Activated T-cell treated with anti-CD3 and anti-CD28 coated beads, Interleukin-2, amount 50 U/mL, for 72 hours (primary cell): ENCODE measurements around the gene CAST. TPM values are rescaled to one million over a fixed set of nuclear protein-coding genes. Genes with fewer than 3 reads are reported as not detected.
A peak's percentile ranks its signal among the peaks of the same experiment; 100 is the strongest.
"Not testable (repeated sequence)": the region's sequence is repeated elsewhere in the genome, so short reads cannot be mapped to it uniquely, and the experiment has no call there.

ENCODE experiments used
- ATAC-seq, 2 donors: fragments of 150-1000 bp; cut with Tn5 transposase; replicated peaks in 1 of 2; 2 replicates each; pipeline ENCODE4 v1.10.0; 2021; ENCODE audit warnings: moderate library complexity in 2 of 2, mild to moderate bottlenecking in 1 of 2
- DNase-seq, 2 donors: peaks; one replicate each; pipeline ENCODE4 v3.0.0; 2021 to 2022; ENCODE audit warnings: mixed read lengths in 1 of 2
- H3K27ac Mint-ChIP-seq: one replicate; pipeline ENCODE4 v1.8.0; 2022; ENCODE audit warnings: mild to moderate bottlenecking, moderate library complexity, mixed read lengths
- H3K27me3 Mint-ChIP-seq: one replicate; pipeline ENCODE4 v1.8.0; 2022; ENCODE audit warnings: low read depth, mixed read lengths
- H3K36me3 Mint-ChIP-seq, 2 donors: one replicate each; pipeline ENCODE4 v1.8.0; 2022; ENCODE audit warnings: mixed read lengths in 2 of 2, mild to moderate bottlenecking in 1 of 2; ENCODE audit not compliant: insufficient read depth in 2 of 2
- H3K4me1 Mint-ChIP-seq: one replicate; pipeline ENCODE4 v1.8.0; 2022; ENCODE audit warnings: low read depth, mixed read lengths
- H3K4me3 Mint-ChIP-seq, 2 donors: one replicate each; pipeline ENCODE4 v1.8.0; 2022; ENCODE audit warnings: mild to moderate bottlenecking in 2 of 2, mixed read lengths in 2 of 2, moderate library complexity in 2 of 2
- H3K9me3 Mint-ChIP-seq, 2 donors: one replicate each; pipeline ENCODE4 v1.8.0; 2022; ENCODE audit warnings: mixed read lengths in 2 of 2
- total RNA-seq, 2 donors: library from RNA; stranded (reverse); gene quantifications; one replicate each; pipeline ENCODE4 v1.2.3, GENCODE V29; 2022

The CAST gene
- total RNA-seq, 2 donors from 2014 or later: 120 to 163 TPM

DNA sequence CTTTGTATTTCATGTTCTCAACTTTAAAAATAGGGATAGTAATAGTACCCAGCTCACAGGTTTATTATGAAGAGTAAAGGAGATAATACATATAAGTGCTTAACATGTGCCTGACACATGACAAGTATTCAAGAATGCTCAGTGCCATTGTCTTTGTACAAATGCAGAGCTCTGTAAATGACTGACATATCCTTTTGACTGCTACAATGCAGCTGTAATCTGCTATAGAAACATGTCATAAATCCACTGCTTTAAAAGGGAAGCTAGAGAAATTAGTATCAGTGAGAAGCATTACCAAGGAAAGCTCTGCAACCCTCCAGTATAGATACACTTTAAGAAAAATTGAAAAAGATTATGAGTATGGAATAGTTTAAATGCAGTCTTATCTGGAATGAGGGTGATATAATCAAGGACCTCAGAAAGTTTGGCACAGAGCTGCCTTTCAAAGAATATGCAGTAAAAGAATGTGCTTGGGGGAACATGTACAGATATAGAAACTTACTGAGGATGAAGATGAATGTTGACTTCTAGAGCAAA is 127.7 kb downstream of the CAST start:
- no peak for DNase-seq
- no peak for ATAC-seq

DNA sequence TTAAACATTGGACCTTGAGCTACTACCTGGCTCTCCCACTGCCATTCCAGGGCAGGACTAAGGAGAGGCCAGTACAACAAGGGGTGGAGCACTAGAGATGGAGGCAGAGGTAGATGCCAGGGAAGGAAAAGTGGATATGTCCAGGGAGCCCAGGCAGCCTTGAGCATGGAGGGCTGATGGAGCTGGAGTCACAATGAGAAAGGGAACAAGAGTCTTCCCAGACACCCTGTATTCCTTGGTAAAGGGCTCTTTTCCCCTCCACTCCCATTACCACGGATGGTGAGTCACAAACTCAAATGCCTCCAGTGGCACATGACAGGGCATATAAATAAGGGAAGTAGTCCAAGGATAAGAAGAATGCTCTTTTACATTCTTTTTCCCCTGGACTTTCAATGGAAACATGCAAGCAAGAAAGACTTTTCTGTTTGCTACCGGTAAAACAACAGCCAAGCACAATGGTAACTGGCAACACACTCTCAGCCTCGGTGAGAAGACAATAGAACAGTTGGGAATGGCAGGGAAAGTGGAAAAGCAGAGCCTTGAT is 128.9 kb downstream of the CAST start:
- Mint-ChIP-seq H3K27ac (peak overlapping the region; percentile 75), H3K9me3 (no peaks in the 10 kb centered on the region), H3K4me3 (no peak overlapping the region), H3K27me3 (no peaks in the 10 kb centered on the region), H3K4me1 (peaks cover 28% of the 10 kb centered on the region), H3K36me3 (peaks cover 17 to 58% of the 10 kb centered on the region in 2 donors)
- ATAC-seq: no peak
- no peak for DNase-seq

More for the DNA sequence above, 127.7 kb downstream of the CAST start:
- Mint-ChIP-seq H3K36me3 (peaks cover 15 to 57% of the 10 kb centered on the region in 2 donors), H3K9me3 (no peaks in the 10 kb centered on the region), H3K27me3 (no peaks in the 10 kb centered on the region), H3K4me3 (no peak overlapping the region), H3K4me1 (peaks cover 18% of the 10 kb centered on the region), H3K27ac (peak overlapping the region; percentile 75)

DNA sequence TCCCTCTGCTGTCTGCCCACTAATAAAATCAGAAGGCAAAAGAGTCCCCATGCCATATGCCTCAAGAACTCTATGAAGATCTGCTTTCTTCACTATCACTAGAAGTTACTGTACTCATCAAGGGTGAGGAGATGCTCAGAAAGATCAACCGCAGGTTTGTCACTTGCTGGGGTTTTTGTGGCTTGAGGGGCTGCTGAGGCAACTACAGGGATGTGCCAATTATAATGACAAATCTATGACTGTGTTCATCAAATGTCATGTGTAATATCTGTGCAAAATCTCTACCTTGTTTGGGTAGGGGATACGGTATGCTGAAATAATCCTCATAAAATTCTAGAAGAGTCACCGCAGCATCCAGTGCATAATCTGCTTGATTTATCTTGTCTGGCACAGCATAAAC is 132.6 kb downstream of the CAST start:
- DNase-seq (peak; percentile 73 to 79), ATAC-seq (peak; percentile 97 to 98)
- H3K36me3 Mint-ChIP-seq: peaks cover 31 to 66% of the 10 kb centered on the region in 2 donors
- H3K4me3 Mint-ChIP-seq: peak overlapping the region; percentile 25 to 44
- H3K4me1 Mint-ChIP-seq: peaks cover 31% of the 10 kb centered on the region
- H3K9me3 Mint-ChIP-seq: no peaks in the 10 kb centered on the region
- peak overlapping the region; percentile 68 for H3K27ac Mint-ChIP-seq
- H3K27me3 Mint-ChIP-seq: no peaks in the 10 kb centered on the region

DNA sequence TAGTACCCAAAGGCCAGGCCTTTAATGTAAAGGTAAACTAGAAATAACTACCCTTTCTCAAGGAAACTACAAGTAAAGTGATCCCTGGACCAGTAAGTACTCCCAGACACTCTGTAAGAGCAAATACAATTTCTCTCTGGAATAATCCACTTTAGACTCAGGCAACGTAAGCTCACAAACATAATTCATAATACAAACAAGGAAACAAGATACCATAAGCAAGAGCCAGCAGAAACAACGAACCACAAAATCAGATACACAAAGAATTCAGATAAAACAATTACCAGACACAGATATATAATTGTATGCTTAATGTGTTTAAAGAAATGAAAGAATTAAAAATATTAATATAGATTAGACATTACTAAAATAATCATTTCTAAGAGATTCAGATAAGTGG is 133.4 kb downstream of the CAST start:
- DNase-seq: no peak
- peaks cover 33% of the 10 kb centered on the region for H3K4me1 Mint-ChIP-seq

DNA sequence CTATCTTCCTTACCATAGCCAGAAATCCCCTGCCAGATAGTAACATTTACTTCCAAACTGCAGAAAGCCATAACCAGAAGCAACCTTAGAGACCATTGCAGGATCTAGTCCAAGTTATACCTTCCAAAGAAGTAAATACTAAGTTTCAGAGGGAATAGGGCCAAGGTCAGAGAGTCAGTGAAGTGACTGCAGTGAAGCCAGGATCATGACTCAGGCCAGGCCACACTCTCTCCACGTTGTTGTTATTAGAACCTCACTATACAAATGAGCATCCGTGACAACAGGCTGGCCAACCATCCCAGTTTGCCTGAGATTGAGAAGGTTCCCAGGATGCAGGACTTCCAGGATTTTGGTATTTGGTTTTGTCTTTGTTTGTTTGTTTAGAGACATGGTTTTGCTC is 134.3 kb downstream of the CAST start:
- H3K36me3 Mint-ChIP-seq: peaks cover 30 to 67% of the 10 kb centered on the region in 2 donors
- no peak overlapping the region for H3K4me3 Mint-ChIP-seq
- DNase-seq: no peak
- no peak for ATAC-seq
- no peaks in the 10 kb centered on the region for H3K9me3 Mint-ChIP-seq
- H3K27me3 Mint-ChIP-seq: no peaks in the 10 kb centered on the region
- H3K27ac Mint-ChIP-seq: peak overlapping the region; percentile 32
- H3K4me1 Mint-ChIP-seq: peaks cover 40% of the 10 kb centered on the region

More for the DNA sequence above, 133.4 kb downstream of the CAST start:
- no peak for ATAC-seq
- peak overlapping the region; percentile 68 for H3K27ac Mint-ChIP-seq
- H3K9me3 Mint-ChIP-seq: no peaks in the 10 kb centered on the region
- peaks cover 33 to 67% of the 10 kb centered on the region in 2 donors for H3K36me3 Mint-ChIP-seq
- peak overlapping the region in 1 of 2 donors; percentile 44 for H3K4me3 Mint-ChIP-seq
- no peaks in the 10 kb centered on the region for H3K27me3 Mint-ChIP-seq

DNA sequence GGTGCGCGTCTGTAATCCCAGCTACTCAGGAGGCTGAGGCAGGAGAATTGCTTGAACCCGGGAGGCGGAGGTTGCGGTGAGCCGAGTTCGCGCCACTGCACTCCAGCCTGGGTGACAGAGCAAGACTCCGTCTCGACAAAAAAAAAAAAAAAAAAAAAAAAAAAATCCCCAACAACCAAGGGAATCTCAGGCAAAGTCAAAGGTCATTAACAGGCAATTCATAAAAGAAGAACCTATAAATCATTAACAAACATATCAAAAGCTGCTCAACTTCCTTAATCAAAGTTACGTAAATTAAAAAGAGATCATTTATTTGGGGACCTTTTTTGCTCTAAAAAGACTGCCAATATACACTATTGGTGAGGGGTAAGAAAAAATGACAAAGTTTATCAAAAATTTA is 139.5 kb downstream of the CAST start:
- Mint-ChIP-seq H3K36me3 (peaks cover 21 to 54% of the 10 kb centered on the region in 2 donors), H3K4me1 (peaks cover 56% of the 10 kb centered on the region)
- not testable (repeated sequence) for DNase-seq, H3K4me3 Mint-ChIP-seq, H3K27me3 Mint-ChIP-seq, H3K27ac Mint-ChIP-seq, H3K9me3 Mint-ChIP-seq, ATAC-seq

DNA sequence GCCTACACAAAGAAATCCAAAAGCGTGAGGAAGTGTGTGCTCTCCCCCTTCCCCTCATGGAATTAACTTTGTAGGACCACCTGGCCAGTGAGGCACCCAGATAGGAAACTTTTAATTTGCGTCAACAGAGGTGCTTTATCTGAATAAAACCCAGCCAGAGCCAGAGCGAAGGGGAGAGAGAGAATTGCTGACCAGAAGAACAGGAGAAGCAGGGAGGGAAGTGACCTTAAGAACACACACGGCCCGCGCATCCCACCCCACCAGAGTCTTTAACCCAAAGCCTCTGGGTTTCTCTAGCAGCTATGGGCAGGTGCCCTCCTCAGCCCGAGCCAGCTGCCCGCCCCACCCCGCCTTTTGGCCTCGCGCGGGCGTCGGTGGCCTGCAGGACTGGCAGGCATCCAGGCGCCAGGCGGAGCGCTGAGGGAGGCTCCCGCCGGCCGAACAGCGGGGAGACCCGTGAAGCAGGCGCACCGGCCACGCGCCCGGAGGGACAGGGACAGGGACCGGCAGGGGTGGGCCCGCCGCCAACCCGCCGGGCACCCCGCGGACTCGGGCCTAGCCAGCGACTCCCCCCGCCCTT is 145.0 kb downstream of the CAST start:
- peak; percentile 12 to 20 for ATAC-seq
- peak overlapping the region; percentile 99 for H3K27ac Mint-ChIP-seq
- H3K4me3 Mint-ChIP-seq: peak overlapping the region; percentile 97
- no peaks in the 10 kb centered on the region for H3K9me3 Mint-ChIP-seq
- H3K27me3 Mint-ChIP-seq: no peaks in the 10 kb centered on the region
- H3K4me1 Mint-ChIP-seq: peaks cover 83% of the 10 kb centered on the region
- peaks cover 13 to 18% of the 10 kb centered on the region in 2 donors for H3K36me3 Mint-ChIP-seq
- DNase-seq: peak; percentile 60 to 72

DNA sequence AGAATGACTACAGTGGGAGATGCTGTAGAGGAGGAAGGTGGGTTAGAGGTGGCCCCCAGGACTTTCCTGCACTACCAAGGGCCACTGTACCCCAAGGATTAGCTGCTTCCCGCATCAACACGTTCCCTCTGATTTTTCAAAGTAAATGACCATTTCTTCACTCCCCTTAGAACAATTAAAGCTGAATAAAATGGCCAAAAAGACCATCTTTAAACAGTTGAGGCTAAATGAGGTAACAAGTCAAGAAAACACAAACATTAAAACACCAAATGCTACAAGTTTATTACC is 146.3 kb downstream of the CAST start:
- Mint-ChIP-seq H3K27ac (peak overlapping the region; percentile 100), H3K36me3 (peaks cover 11 to 13% of the 10 kb centered on the region in 2 donors), H3K27me3 (no peaks in the 10 kb centered on the region), H3K4me3 (peak overlapping the region; percentile 97), H3K4me1 (peaks cover 79% of the 10 kb centered on the region), H3K9me3 (no peaks in the 10 kb centered on the region)
- no peak for ATAC-seq
- DNase-seq: no peak

DNA sequence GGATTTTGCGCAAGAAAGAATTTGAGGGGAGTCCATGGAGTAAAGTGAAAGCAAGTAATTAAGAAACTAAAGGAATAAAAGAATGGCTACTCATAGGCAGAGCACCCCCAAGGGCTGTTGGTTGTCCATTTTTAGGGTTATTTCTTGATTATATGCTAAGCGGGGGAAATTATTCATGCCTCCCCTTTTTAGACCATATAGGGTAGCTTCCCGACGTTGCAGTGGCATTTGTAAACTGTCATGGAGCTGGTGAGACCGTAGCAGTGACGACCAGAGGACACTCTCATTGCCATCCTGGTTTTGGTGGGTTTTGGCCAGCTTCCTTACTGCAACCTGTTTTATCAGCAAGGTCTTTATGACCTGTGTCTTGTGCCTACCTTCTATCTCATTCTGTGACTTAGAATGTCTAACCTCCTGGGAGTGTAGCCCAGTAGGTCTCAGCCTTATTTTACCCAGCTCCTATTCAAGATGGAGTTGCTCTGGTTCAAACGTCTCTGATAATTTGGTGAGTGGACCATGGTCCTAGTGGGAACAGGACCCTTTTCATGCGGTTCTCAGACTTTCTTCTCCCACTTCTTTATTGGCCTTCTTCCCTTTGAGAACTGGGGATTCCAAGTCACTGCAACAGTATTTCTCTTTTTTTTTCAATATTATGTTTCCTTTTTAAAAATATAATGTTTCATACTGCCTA is 146.8 kb downstream of the CAST start:
- H3K4me3 Mint-ChIP-seq: peak overlapping the region; percentile 97
- peak overlapping the region; percentile 100 for H3K27ac Mint-ChIP-seq
- DNase-seq: no peak
- peaks cover 75% of the 10 kb centered on the region for H3K4me1 Mint-ChIP-seq
- peaks cover 8 to 10% of the 10 kb centered on the region in 2 donors for H3K36me3 Mint-ChIP-seq
- no peak for ATAC-seq
- H3K9me3 Mint-ChIP-seq: no peaks in the 10 kb centered on the region
- H3K27me3 Mint-ChIP-seq: no peaks in the 10 kb centered on the region

DNA sequence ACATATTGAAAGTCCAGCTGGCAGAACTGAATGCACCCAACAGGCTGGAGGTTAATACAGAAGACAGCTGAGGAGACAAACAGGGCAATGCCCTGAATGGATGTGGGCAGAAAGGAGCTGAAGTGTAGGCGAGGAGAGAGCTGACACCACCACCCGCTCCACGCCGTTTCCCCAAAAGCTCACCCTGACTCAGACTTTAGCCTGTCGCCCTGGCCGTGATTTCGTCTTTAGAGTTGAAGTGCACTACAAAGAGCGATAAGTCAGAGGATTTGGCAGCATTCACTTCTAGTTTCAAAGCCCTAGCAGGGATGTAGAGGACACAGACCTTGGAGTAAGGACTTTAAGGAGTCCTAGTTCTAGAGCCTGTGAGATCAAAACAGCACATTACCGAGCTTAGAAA is 147.7 kb downstream of the CAST start:
- DNase-seq: peak; percentile 53 to 69
- Mint-ChIP-seq H3K4me3 (peak overlapping the region; percentile 73 to 91), H3K9me3 (no peaks in the 10 kb centered on the region), H3K27me3 (no peaks in the 10 kb centered on the region), H3K4me1 (peaks cover 78% of the 10 kb centered on the region), H3K36me3 (peaks cover 5% of the 10 kb centered on the region in 2 donors), H3K27ac (peak overlapping the region; percentile 97)
- peak in 1 of 2 donors; percentile 8 for ATAC-seq

DNA sequence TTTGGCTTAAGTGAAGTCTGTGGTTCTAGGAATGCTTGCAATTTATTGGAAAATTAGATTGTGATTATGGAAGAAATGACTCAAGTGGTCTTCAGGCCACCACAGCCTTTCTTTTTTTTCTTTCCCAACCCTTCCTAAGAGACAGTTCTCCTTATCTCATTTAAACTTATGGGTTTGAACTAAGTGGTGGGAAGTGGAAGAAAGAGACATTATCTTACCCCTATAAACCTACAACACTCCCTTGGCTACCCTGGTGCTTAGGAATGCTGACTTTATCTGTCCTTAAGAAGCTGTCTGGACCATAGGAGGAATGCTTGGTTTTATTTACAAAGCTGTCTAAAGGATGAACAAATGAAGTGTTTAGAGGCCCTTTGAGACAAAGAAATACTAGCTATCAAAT is 150.7 kb downstream of the CAST start:
- no peaks in the 10 kb centered on the region for H3K9me3 Mint-ChIP-seq
- ATAC-seq: no peak
- no peaks in the 10 kb centered on the region for H3K27me3 Mint-ChIP-seq
- H3K27ac Mint-ChIP-seq: no peak overlapping the region
- H3K36me3 Mint-ChIP-seq: peaks cover 1 to 3% of the 10 kb centered on the region in 2 donors
- H3K4me3 Mint-ChIP-seq: no peak overlapping the region
- peaks cover 88% of the 10 kb centered on the region for H3K4me1 Mint-ChIP-seq
- DNase-seq: no peak

DNA sequence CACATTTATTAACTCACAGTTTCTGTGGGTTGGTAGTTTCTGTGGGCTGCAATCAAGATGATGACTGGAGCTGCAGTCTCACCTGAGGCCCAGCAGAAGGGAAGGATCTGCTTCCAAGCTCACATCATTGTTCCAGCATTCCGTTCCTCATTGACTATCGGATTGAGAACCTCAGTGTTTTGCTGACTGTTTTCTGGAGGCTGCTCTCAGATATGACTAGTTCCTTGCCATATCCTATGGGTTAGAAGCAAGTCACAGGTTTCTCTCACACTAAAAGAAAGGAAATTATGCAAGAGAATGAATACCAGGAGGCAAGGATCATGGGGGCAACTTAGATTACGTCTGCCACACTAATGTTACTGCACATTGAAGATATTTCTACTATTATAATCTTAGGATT is 151.9 kb downstream of the CAST start:
- ATAC-seq: no peak
- no peaks in the 10 kb centered on the region for H3K27me3 Mint-ChIP-seq
- peaks cover 87% of the 10 kb centered on the region for H3K4me1 Mint-ChIP-seq
- H3K27ac Mint-ChIP-seq: no peak overlapping the region
- DNase-seq: no peak
- H3K4me3 Mint-ChIP-seq: no peak overlapping the region
- no peaks in the 10 kb centered on the region for H3K9me3 Mint-ChIP-seq
- no peaks in the 10 kb centered on the region for H3K36me3 Mint-ChIP-seq

DNA sequence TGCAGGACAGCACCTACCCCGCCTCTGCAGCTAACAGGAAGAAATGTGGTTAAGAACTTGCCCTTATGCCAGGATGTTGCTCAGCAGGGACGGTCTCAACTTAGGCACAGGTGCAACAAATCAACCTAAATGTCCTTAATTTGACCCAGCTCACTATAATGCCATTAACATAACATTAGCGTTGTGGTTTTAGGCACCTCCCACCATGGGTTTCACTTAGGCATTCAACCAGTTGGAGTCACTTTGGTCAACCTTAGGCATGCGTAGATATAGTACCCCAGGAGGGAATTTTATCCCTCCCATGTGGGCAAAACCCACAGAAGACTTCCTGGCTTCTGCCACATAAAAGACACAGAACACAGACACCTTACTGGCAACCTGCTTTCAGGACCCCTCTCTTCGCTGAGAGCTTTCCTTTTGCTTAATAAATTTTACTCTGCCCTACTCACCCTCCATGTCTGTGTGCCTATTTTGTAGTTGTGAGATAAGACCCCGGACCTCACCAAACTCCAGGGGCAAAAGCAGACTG is 154.3 kb downstream of the CAST start:
- Mint-ChIP-seq H3K27me3 (no peaks in the 10 kb centered on the region), H3K36me3 (no peaks in the 10 kb centered on the region), H3K27ac (peak overlapping the region; percentile 97), H3K4me1 (peaks cover 79% of the 10 kb centered on the region), H3K4me3 (peak overlapping the region; percentile 86 to 91), H3K9me3 (no peaks in the 10 kb centered on the region)
- DNase-seq (peak; percentile 40 to 60), ATAC-seq (peak; percentile 86 to 90)
